HEK293 (cell line): ENCODE results near the gene FLRT3.

Source experiments
- CTCF ChIP-seq: fragments of 450-650 bp; formaldehyde crosslinking; IDR thresholded peaks from 2 replicates; pipeline ENCODE4 v1.5.1; 2016; ENCODE audit warnings: missing biosample characterization, missing genetic modification characterization
- ZBTB17 ChIP-seq: fragments of 450-650 bp; formaldehyde crosslinking; IDR thresholded peaks from 2 replicates; pipeline ENCODE4 v1.5.1; 2016; ENCODE audit warnings: missing biosample characterization, missing genetic modification characterization
- ZNF785 ChIP-seq: fragments of 450-650 bp; formaldehyde crosslinking; IDR thresholded peaks from 2 replicates; pipeline ENCODE4 v1.5.1; 2016; ENCODE audit warnings: missing biosample characterization, missing genetic modification characterization
- TF ChIP-seq, protein P1 (sequence below): fragments of 450-650 bp; formaldehyde crosslinking; IDR thresholded peaks from 2 replicates; pipeline ENCODE4 v1.5.1; 2016; ENCODE audit warnings: missing biosample characterization, missing genetic modification characterization, borderline replicate concordance
- TF ChIP-seq, protein P2 (sequence below): fragments of 450-650 bp; formaldehyde crosslinking; IDR thresholded peaks from 2 replicates; pipeline ENCODE4 v1.5.1; 2016; ENCODE audit warnings: missing biosample characterization, missing genetic modification characterization

DNA sequence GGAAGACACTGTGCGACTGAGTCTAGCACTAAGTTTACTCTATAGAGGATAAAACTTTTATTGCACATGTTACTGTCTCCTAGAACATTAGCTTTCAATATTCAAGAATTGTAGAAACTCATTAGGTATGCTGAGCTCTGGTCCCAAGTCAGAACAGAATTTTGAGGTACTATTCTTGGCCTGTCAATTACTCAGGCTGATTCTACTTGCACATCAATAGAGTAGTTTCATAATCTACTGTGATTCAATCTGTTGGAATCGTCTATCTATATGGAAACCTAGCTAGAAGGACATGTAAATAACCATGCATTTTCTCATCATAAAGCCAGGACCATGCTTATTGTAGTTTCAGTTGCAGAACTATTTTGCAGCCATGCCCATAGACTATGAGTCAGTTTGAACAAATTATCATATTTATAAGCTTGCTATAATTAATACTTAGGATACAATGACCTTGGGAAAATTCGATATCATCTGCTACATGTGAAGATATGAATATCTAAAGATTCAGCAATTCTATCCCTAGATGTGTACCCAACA, 41.6 kb downstream of the FLRT3 start:
- TF ChIP-seq CTCF (tag by site-specific recombination) (no peak), ZNF785 (tag by site-specific recombination) (no peak), ZBTB17 (no peak)
- TF ChIP-seq, protein P1, sequence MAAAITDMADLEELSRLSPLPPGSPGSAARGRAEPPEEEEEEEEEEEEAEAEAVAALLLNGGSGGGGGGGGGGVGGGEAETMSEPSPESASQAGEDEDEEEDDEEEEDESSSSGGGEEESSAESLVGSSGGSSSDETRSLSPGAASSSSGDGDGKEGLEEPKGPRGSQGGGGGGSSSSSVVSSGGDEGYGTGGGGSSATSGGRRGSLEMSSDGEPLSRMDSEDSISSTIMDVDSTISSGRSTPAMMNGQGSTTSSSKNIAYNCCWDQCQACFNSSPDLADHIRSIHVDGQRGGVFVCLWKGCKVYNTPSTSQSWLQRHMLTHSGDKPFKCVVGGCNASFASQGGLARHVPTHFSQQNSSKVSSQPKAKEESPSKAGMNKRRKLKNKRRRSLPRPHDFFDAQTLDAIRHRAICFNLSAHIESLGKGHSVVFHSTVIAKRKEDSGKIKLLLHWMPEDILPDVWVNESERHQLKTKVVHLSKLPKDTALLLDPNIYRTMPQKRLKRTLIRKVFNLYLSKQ (tag by site-specific recombination), result no peak
- TF ChIP-seq, protein P2, sequence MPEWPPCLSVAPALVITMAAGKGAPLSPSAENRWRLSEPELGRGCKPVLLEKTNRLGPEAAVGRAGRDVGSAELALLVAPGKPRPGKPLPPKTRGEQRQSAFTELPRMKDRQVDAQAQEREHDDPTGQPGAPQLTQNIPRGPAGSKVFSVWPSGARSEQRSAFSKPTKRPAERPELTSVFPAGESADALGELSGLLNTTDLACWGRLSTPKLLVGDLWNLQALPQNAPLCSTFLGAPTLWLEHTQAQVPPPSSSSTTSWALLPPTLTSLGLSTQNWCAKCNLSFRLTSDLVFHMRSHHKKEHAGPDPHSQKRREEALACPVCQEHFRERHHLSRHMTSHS (tag by site-specific recombination), result no peak
